ENCODE results near the gene ROR2. TPM values are rescaled to one million over a fixed set of nuclear protein-coding genes. Genes with fewer than 3 reads are reported as not detected.

The ROR2 gene
- total RNA-seq, 1 experiment from 2014 or later = 2.7 TPM

DNA sequence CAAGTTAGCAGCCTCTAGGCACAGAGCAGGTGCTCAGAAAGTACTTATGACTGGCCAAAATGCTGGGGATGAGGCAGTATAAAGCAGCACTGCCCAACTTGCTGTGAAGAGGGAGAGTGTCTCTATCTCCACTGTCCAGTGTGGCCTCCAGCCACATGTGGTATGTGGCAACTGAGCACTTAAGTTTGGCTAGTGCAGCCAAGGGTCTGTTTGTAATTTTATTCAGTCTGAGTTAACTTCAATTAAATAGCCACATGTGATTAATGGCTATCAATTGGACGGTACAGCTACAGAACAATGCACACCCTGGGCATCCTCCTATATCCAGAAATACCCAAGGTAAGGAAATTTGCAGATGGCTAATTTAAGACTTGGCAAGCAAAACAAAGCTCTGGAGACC, 26.9 kb downstream of the ROR2 start:
- Mint-ChIP-seq H3K27ac (no peak overlapping the region), H3K27me3 (ENCODE audit: low read depth) (peaks cover 97% of the 10 kb centered on the region), H3K9me3 (peaks cover 3% of the 10 kb centered on the region in 2 experiments; a peak in 4 of 5 replicates), H3K36me3 (ENCODE audit: insufficient read depth in 1 of 3, low read depth in 3 of 3) (peaks cover 0 to 3% (median 0%) of the 10 kb centered on the region in 3 experiments; a peak in 3 of 7 replicates), H3K4me3 (no peak overlapping the region), H3K4me1 (peaks cover 24 to 25% of the 10 kb centered on the region in 2 experiments)
- Histone ChIP-seq H3K23ac (ENCODE audit: insufficient read length, low read depth, low read length) (no peak overlapping the region), H4K5ac (ENCODE audit: insufficient read length, low read depth, low read length) (no peak overlapping the region), H3K56ac (ENCODE audit: insufficient read length, low read depth, low read length) (no peak overlapping the region), H3K9me3 (ENCODE audit: control insufficient read depth, low read depth, low read length) (no peaks in the 10 kb centered on the region), H3K18ac (ENCODE audit: insufficient read length, low read depth, low read length) (no peak overlapping the region), H2AFZ (ENCODE audit: low read length) (no peak overlapping the region), H3K14ac (ENCODE audit: insufficient read depth, low read length) (no peak overlapping the region), H3K23me2 (ENCODE audit: insufficient read length, low read depth, low read length, poor library complexity, severe bottlenecking) (no peaks in the 10 kb centered on the region), H2BK5ac (ENCODE audit: insufficient read length, low read length) (no peak overlapping the region), H3K9ac (ENCODE audit: extremely low read depth, insufficient read length, low read length) (no peak overlapping the region), H4K91ac (ENCODE audit: insufficient read length, low read depth, low read length) (no peak overlapping the region), H2BK120ac (ENCODE audit: low read depth, low read length, poor library complexity, severe bottlenecking) (no peak overlapping the region), H4K8ac (replicated peaks; ENCODE audit: insufficient read length, low read depth, low read length) (no peak overlapping the region), H3K4me2 (ENCODE audit: insufficient read depth, insufficient read length, low read length) (no peak overlapping the region), H2AK5ac (ENCODE audit: insufficient read length, low read length) (no peak overlapping the region), H2BK12ac (ENCODE audit: insufficient read length, low read depth, low read length) (no peak overlapping the region), H3K27ac (ENCODE audit: insufficient read length, low read depth, low read length) (no peak overlapping the region), H3K27me3 (ENCODE audit: insufficient read depth, low read length) (no peaks in the 10 kb centered on the region; the same call in 1 of the 2 replicates), H3K79me1 (ENCODE audit: insufficient read depth, low read depth, low read length, poor library complexity, severe bottlenecking) (no peaks in the 10 kb centered on the region), H4K20me1 (ENCODE audit: control insufficient read depth, insufficient read depth, insufficient read length) (no peaks in the 10 kb centered on the region), H3K4me1 (ENCODE audit: insufficient read depth, low read length) (no peaks in the 10 kb centered on the region; the same call in 1 of the 2 replicates), H2BK15ac (ENCODE audit: low read depth, low read length) (no peak overlapping the region), H3T11ph (ENCODE audit: low read length) (no peak overlapping the region), H3K4ac (ENCODE audit: low read depth, low read length) (no peak overlapping the region), H2BK20ac (ENCODE audit: low read depth, low read length, poor library complexity, severe bottlenecking) (no peak overlapping the region), H3K79me2 (ENCODE audit: insufficient read depth, low read length) (no peaks in the 10 kb centered on the region)
- no CpG with 5 or more reads among the region's 1 CpG for WGBS (ENCODE audit: extremely low coverage, insufficient read length, low lambda C conversion rate)
- DNase-seq = no peak
- TF ChIP-seq, protein P1, sequence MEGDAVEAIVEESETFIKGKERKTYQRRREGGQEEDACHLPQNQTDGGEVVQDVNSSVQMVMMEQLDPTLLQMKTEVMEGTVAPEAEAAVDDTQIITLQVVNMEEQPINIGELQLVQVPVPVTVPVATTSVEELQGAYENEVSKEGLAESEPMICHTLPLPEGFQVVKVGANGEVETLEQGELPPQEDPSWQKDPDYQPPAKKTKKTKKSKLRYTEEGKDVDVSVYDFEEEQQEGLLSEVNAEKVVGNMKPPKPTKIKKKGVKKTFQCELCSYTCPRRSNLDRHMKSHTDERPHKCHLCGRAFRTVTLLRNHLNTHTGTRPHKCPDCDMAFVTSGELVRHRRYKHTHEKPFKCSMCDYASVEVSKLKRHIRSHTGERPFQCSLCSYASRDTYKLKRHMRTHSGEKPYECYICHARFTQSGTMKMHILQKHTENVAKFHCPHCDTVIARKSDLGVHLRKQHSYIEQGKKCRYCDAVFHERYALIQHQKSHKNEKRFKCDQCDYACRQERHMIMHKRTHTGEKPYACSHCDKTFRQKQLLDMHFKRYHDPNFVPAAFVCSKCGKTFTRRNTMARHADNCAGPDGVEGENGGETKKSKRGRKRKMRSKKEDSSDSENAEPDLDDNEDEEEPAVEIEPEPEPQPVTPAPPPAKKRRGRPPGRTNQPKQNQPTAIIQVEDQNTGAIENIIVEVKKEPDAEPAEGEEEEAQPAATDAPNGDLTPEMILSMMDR (conservative IDR thresholded peaks at IDR 0.05) = no peak
